Endothelial cell of umbilical vein (primary cell): Measurements from ENCODE around the gene TUBB4A. TPM values are rescaled to one million over a fixed set of nuclear protein-coding genes. Genes with fewer than 3 reads are reported as not detected.

Source experiments
- BruUV-seq: library from RNA; stranded (reverse); fragments of 400-500 nt; replicated peaks from 2 replicates; lab custom pipeline; 2021; lab: Mats Ljungman, UMichigan
- CTCF ChIA-PET: fragments of 300-600, 350-600 bp; sonication (Branson Sonifier 250); formaldehyde crosslinking; loops from one replicate; lab custom pipeline; 2021; ENCODE audit warnings: antibody characterized with exemption, inconsistent platforms; lab: Charles Lee
- POLR2A ChIA-PET: fragments of 300-600, 350-600 bp; sonication (Branson Sonifier 250); formaldehyde crosslinking; loops from one replicate; lab custom pipeline; 2021; ENCODE audit warnings: antibody characterized with exemption, inconsistent platforms; lab: Charles Lee
- DNase-seq: peaks from one replicate; pipeline ENCODE4 v3.0.0-alpha.2; 2011; ENCODE audit warnings: low read depth, low spot score
- FAIRE-seq: peaks from 2 replicates; lab custom pipeline; 2011; peaks lifted over from hg19 to GRCh38; lab: Jason Lieb, UNC
- H2AFZ ChIP-seq: 2 replicates; pipeline ENCODE4 v1.6.0; 2012; ENCODE audit warnings: low read depth, low read length, control low read depth, inconsistent platforms
- H3K27ac ChIP-seq: 2 replicates; pipeline ENCODE4 v1.5.1; 2011; ENCODE audit warnings: low read depth, mild to moderate bottlenecking, control low read depth, low read length, moderate library complexity; ENCODE audit not compliant: insufficient read depth
- H3K27me3 ChIP-seq, 2 experiments: 2 replicates each; pipeline versions ENCODE4 v1.6.0 to v1.6.1; 2011; ENCODE audit warnings: low read length in 2 of 2, mixed read lengths in 1 of 2; ENCODE audit not compliant: control insufficient read depth in 2 of 2, insufficient read depth in 2 of 2
- H3K36me3 ChIP-seq, 2 experiments: 2 replicates in 1 of 2; 3 replicates in 1 of 2; pipeline ENCODE4 v1.5.1; 2011; ENCODE audit warnings: low read length in 2 of 2, mild to moderate bottlenecking in 1 of 2, moderate library complexity in 1 of 2; ENCODE audit not compliant: control insufficient read depth in 2 of 2, insufficient read depth in 2 of 2; ENCODE audit errors: extremely low read depth in 1 of 2
- H3K4me1 ChIP-seq: 3 replicates; pipeline ENCODE4 v1.5.1; 2011; ENCODE audit warnings: mild to moderate bottlenecking, low read length; ENCODE audit not compliant: control insufficient read depth, insufficient read depth; ENCODE audit errors: extremely low read depth
- H3K4me2 ChIP-seq: 2 replicates; pipeline ENCODE4 v1.6.1; 2011; ENCODE audit warnings: low read length, control low read depth, mixed read lengths; ENCODE audit not compliant: insufficient read depth
- H3K4me3 ChIP-seq, 3 experiments: fragments of 200-600 bp in 1 of 3; sonication (generic), shearing (Covaris generic) in 1 of 3; replicated peaks in 1 of 3; 2 replicates each; pipeline ENCODE4 v1.5.1; 2011 to 2016; ENCODE audit warnings: control low read depth in 3 of 3, low read length in 3 of 3, mild to moderate bottlenecking in 2 of 3, inconsistent platforms in 1 of 3, low read depth in 1 of 3, moderate library complexity in 1 of 3; ENCODE audit not compliant: insufficient read depth in 1 of 3
- H3K79me2 ChIP-seq: 2 replicates; pipeline ENCODE4 v1.6.0; 2012; ENCODE audit warnings: low read length, inconsistent platforms; ENCODE audit not compliant: control insufficient read depth, insufficient read depth
- H3K9ac ChIP-seq: replicated peaks from 2 replicates; pipeline ENCODE3; 2011; ENCODE audit warnings: low read length, control low read depth; ENCODE audit not compliant: insufficient read depth; ENCODE audit errors: extremely low read depth
- H3K9me1 ChIP-seq: replicated peaks from 3 replicates; pipeline ENCODE4 v1.6.0; 2011; ENCODE audit warnings: mild to moderate bottlenecking, low read length; ENCODE audit not compliant: control insufficient read depth, insufficient read depth; ENCODE audit errors: extremely low read depth
- H3K9me3 ChIP-seq: replicated peaks from 2 replicates; pipeline ENCODE4 v1.5.1; 2012; ENCODE audit warnings: low read length, inconsistent platforms; ENCODE audit not compliant: control insufficient read depth, insufficient read depth
- H4K20me1 ChIP-seq: replicated peaks from 2 replicates; pipeline ENCODE3; 2011; ENCODE audit warnings: mild to moderate bottlenecking, low read length; ENCODE audit not compliant: control insufficient read depth, insufficient read depth; ENCODE audit errors: extremely low read depth
- CTCF ChIP-seq, 2 donors: IDR thresholded peaks; 1 replicate in 1 of 2; 2 replicates in 1 of 2; pipeline ENCODE4 v1.5.1; 2011; ENCODE audit warnings: low read length in 2 of 2, mild to moderate bottlenecking in 2 of 2, moderate library complexity in 2 of 2, control low read depth in 1 of 2, inconsistent platforms in 1 of 2, low read depth in 1 of 2; ENCODE audit not compliant: insufficient read depth in 1 of 2; ENCODE audit errors: extremely low read depth in 1 of 2
- EZH2 ChIP-seq: IDR thresholded peaks from 2 replicates; pipeline ENCODE4 v1.6.1; 2012; ENCODE audit warnings: borderline replicate concordance, low read depth, mild to moderate bottlenecking, moderate library complexity, low read length, inconsistent platforms; ENCODE audit not compliant: severe bottlenecking
- FOS ChIP-seq: IDR thresholded peaks from 2 replicates; pipeline ENCODE4 v1.6.1; 2011; ENCODE audit warnings: mild to moderate bottlenecking, low read length, moderate library complexity, borderline replicate concordance; ENCODE audit not compliant: insufficient read depth
- GATA2 ChIP-seq: IDR thresholded peaks from 2 replicates; pipeline ENCODE4 v1.7.0; 2011; ENCODE audit warnings: low read depth, mild to moderate bottlenecking, moderate library complexity, mixed read lengths, low read length; ENCODE audit not compliant: insufficient read length, insufficient read depth
- JUN ChIP-seq: IDR thresholded peaks from 2 replicates; pipeline ENCODE4 v1.6.1; 2011; ENCODE audit warnings: borderline replicate concordance, low read depth; ENCODE audit not compliant: insufficient read length, insufficient read depth
- MAX ChIP-seq: IDR thresholded peaks from 2 replicates; pipeline ENCODE4 v1.6.1; 2011; ENCODE audit not compliant: insufficient read depth, insufficient read length
- MYC ChIP-seq: IDR thresholded peaks from one replicate; pipeline ENCODE4 v1.6.1; 2011; ENCODE audit warnings: mild to moderate bottlenecking, low read depth, low read length
- POLR2A ChIP-seq: IDR thresholded peaks from 2 replicates; pipeline ENCODE4 v1.6.1; 2012; ENCODE audit warnings: low read depth, mild to moderate bottlenecking, control low read depth, low read length
- POLR2AphosphoS5 ChIP-seq: IDR thresholded peaks from 2 replicates; pipeline ENCODE4 v1.6.1; 2012; ENCODE audit warnings: low read depth, mild to moderate bottlenecking, control low read depth, low read length, moderate library complexity; ENCODE audit not compliant: insufficient read depth
- dilution Hi-C: fragments of 300-500 bp; cut with MboI; formaldehyde crosslinking; loops from one replicate; pipeline ENCODE4 v1.15.0; 2019; ENCODE audit warnings: low sequenced_read_pairs; ENCODE audit not compliant: extremely low pct_ligation_motif_present
- intact Hi-C: fragments of 100-400 bp; cut with micrococcal nuclease; formaldehyde crosslinking; loops from one replicate; pipeline ENCODE4 v1.10.0; 2022
- polyA plus RNA-seq, 4 experiments: library from polyadenylated mRNA; depleted of rRNA in 3 of 4; stranded (reverse) in 3 of 4; unstranded in 1 of 4; fragments of >200 nt; gene quantifications; 2 replicates each; pipeline versions ENCODE4 v1.2.1 to v1.2.3, GENCODE V29; 2011 to 2012; ENCODE audit warnings: missing spikeins in 1 of 4
- total RNA-seq: library from RNA; stranded (reverse); gene quantifications from 2 replicates; pipeline ENCODE4 v1.2.3, GENCODE V29; 2021

TUBB4A gene
- total and polyA plus RNA-seq, 2 donors (not counting 3 experiments of a cell fraction or from before 2014, with no cell fraction given), result not detected

GRCh38 chr19:6530386-6531162 is 28.5 kb upstream of the TUBB4A start, which contains the start of gene TNFSF9:
Gene TNFSF9, plus strand, starts transcription at chr19:6531026. Its CDS starts 11 bp downstream, at chr19:6531037.
- Histone ChIP-seq H3K27me3 (peaks cover 17 to 20% of the 10 kb centered on the region in 2 experiments), H3K79me2 (no peaks in the 10 kb centered on the region), H3K9me1 (no peaks in the 10 kb centered on the region), H4K20me1 (no peaks in the 10 kb centered on the region), H3K27ac (peak within 1 kb of the TSS; percentile 60), H3K36me3 (no peaks in the 10 kb centered on the region), H3K4me3 (peak within 1 kb of the TSS; percentile 42 to 80 (median 74)), H3K9ac (peak within 1 kb of the TSS; percentile 92), H3K9me3 (no peaks in the 10 kb centered on the region), H3K4me1 (peaks cover 4% of the 10 kb centered on the region), H2AFZ (peak within 1 kb of the TSS; percentile 100), H3K4me2 (peak within 1 kb of the TSS; percentile 98)
- FAIRE-seq (peak; percentile 89), DNase-seq (peak; percentile 86)
- TF ChIP-seq POLR2A, result peak; percentile 83
- peak; percentile 76 for TF ChIP-seq POLR2AphosphoS5
- no peak for TF ChIP-seq MAX
- dilution Hi-C loops (no loop called here), intact Hi-C loops (loop anchor here (1.0 to 5.0 kb wide), 2 partner anchors 14 to 207 kb away; partner anchors contain the start of genes GPR108 and TRIP10)
- ChIA-PET POLR2A (interaction anchor here (0.6 to 1.0 kb wide), 3 partner anchors 10 to 174 kb away, joined by 3 to 10 read pairs (median 6); no protein-coding TSS in a partner anchor), CTCF (interaction anchor here (0.9 to 1.5 kb wide), 5 partner anchors 10 to 333 kb away, joined by 3 to 17 read pairs (median 4); no protein-coding TSS in a partner anchor)
- BruUV-seq, result TSS peak; percentile 58

- TF ChIP-seq MYC (no peak), CTCF (IDR thresholded peaks at IDR 0.05; ENCODE audit: extremely low read depth in 1 of 2, insufficient read depth in 1 of 2, low read depth in 1 of 2, low read length in 2 of 2) (no peak), EZH2 (no peak), JUN (no peak), POLR2AphosphoS5 (no peak), FOS (no peak), GATA2 (no peak), MAX (no peak), POLR2A (no peak)
- no peaks in the 10 kb centered on the region for H3K36me3 ChIP-seq
- CTCF ChIA-PET, result interaction anchor here (1.0 to 1.5 kb wide), 2 partner anchors 9 to 13 kb away, joined by 4 to 17 read pairs; no protein-coding TSS in a partner anchor
- no peaks in the 10 kb centered on the region for H3K9me1 ChIP-seq
- intact Hi-C loops, result loop anchor here (1.0 to 5.0 kb wide), 3 partner anchors 14 to 207 kb away; partner anchors contain the start of genes GPR108 and TRIP10
- H3K4me1 ChIP-seq, result peaks cover 4% of the 10 kb centered on the region
- dilution Hi-C loops, result no loop called here
- peak overlapping the region in 1 of 3 experiments; percentile 80 for H3K4me3 ChIP-seq
- FAIRE-seq (no peak), DNase-seq (no peak)
- no peaks in the 10 kb centered on the region for H3K9me3 ChIP-seq
- no peak overlapping the region for H3K27ac ChIP-seq
- H3K4me2 ChIP-seq, result peak overlapping the region; percentile 98
- POLR2A ChIA-PET, result interaction anchor here (1.0 kb wide), 1 partner anchor 13 kb away, joined by 10 read pairs; no protein-coding TSS in a partner anchor
- H3K9ac ChIP-seq, result no peak overlapping the region
- no peaks in the 10 kb centered on the region for H4K20me1 ChIP-seq
- H2AFZ ChIP-seq, result peak overlapping the region; percentile 100
- no TSS peak for BruUV-seq
- no peaks in the 10 kb centered on the region for H3K79me2 ChIP-seq
- peaks cover 17 to 20% of the 10 kb centered on the region in 2 experiments for H3K27me3 ChIP-seq
Measured at GRCh38 chr19:6529937-6530385, 27.9 kb upstream of the TUBB4A start.
